ENCODE results near the gene ANGPTL8. TPM values are rescaled to one million over a fixed set of nuclear protein-coding genes. Genes with fewer than 3 reads are reported as not detected.

The ANGPTL8 gene
- total and polyA plus RNA-seq, 2 experiments from 2014 or later = not detected

- TF ChIP-seq ZNF462 (CRISPR knock-in tag; IDR thresholded peaks at IDR 0.05) (no peak), CTCF (conservative IDR thresholded peaks at IDR 0.05; ENCODE audit: low read depth in 2 of 2) (no peak)
Measured at GRCh38 chr19:11236324-11237301, 2.8 kb upstream of the ANGPTL8 start (continued).

- Histone ChIP-seq H3F3A (replicated peaks; ENCODE audit: low read depth) (no peaks in the 10 kb centered on the region), H3K36me3 (ENCODE audit: insufficient read depth) (no peaks in the 10 kb centered on the region; the same call in 1 of the 2 replicates), H3K9me2 (ENCODE audit: insufficient read depth) (no peaks in the 10 kb centered on the region), H3K4me1 (ENCODE audit: insufficient read depth) (no peaks in the 10 kb centered on the region), H3K79me2 (replicated peaks; ENCODE audit: insufficient read depth) (no peaks in the 10 kb centered on the region), H2AFZ (no peak overlapping the region), H3K27ac (ENCODE audit: low read depth) (no peak overlapping the region), H3K4me3 (no peak overlapping the region), H4K20me1 (replicated peaks; ENCODE audit: insufficient read depth) (no peaks in the 10 kb centered on the region), H3K4me2 (no peak overlapping the region), H3K27me3 (ENCODE audit: insufficient read depth) (no peaks in the 10 kb centered on the region)
- ATAC-seq (no peak), DNase-seq (ENCODE audit: low spot score) (no peak)
- Mint-ChIP-seq H3K27me3 (ENCODE audit: insufficient read depth, low read depth, poor library complexity) (peaks cover 9% of the 10 kb centered on the region), H3K9me3 (no peaks in the 10 kb centered on the region), H3K4me1 (peaks cover 9% of the 10 kb centered on the region), H3K36me3 (ENCODE audit: low read depth) (peaks cover 33% of the 10 kb centered on the region), H3K4me3 (no peak overlapping the region), H3K27ac (no peak overlapping the region)
- TF ChIP-seq CREB1 (CRISPR knock-in tag; IDR thresholded peaks at IDR 0.05; ENCODE audit: low read depth) = no peak
- no peak for TF ChIP-seq JUNB (IDR thresholded peaks at IDR 0.05; ENCODE audit: unreplicated experiment)
- no peak for TF ChIP-seq ETS1 (IDR thresholded peaks at IDR 0.05)
- TF ChIP-seq CTCF (conservative IDR thresholded peaks at IDR 0.05; ENCODE audit: low read depth in 2 of 2) = no peak
Measured at GRCh38 chr19:11237321-11237720, 2.1 kb upstream of the ANGPTL8 start.
